ENCODE measurements around the gene PPP1R36. TPM values are rescaled to one million over a fixed set of nuclear protein-coding genes. Genes with fewer than 3 reads are reported as not detected.

Gene PPP1R36
- total RNA-seq, 1 donor from 2014 or later, result 2.4 TPM

DNA sequence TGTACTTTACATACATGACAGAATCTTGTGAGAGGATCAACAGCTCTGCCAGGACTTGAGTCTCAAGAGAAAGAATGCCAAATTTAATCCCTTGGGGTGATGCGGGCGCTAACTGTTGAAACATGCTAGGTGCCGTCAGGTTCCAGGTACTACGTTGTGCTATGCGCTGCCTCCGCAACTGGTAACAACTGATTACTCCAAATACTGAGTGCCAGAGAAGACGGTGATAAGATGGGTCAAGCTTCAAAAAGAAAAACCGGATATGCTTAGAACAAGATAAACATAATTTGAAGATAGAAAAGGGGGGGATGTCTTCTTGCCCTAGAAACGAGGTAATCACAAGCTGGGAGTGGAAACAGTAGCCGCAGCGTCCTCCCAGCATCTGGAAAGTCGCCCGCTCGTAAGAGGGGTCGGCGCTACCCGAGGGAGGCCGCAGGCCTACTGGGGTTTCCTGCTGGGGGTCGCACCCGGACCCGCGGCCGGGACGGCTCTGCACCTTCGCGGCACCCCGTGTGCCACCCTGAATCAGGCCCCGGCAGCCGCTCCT, 46.8 kb upstream of the PPP1R36 start:
- Mint-ChIP-seq H3K4me1 (ENCODE audit: low read depth, unreplicated experiment) (peaks cover 26% of the 10 kb centered on the region), H3K27me3 (ENCODE audit: unreplicated experiment) (peaks cover 13% of the 10 kb centered on the region)
- no peak for DNase-seq

DNA sequence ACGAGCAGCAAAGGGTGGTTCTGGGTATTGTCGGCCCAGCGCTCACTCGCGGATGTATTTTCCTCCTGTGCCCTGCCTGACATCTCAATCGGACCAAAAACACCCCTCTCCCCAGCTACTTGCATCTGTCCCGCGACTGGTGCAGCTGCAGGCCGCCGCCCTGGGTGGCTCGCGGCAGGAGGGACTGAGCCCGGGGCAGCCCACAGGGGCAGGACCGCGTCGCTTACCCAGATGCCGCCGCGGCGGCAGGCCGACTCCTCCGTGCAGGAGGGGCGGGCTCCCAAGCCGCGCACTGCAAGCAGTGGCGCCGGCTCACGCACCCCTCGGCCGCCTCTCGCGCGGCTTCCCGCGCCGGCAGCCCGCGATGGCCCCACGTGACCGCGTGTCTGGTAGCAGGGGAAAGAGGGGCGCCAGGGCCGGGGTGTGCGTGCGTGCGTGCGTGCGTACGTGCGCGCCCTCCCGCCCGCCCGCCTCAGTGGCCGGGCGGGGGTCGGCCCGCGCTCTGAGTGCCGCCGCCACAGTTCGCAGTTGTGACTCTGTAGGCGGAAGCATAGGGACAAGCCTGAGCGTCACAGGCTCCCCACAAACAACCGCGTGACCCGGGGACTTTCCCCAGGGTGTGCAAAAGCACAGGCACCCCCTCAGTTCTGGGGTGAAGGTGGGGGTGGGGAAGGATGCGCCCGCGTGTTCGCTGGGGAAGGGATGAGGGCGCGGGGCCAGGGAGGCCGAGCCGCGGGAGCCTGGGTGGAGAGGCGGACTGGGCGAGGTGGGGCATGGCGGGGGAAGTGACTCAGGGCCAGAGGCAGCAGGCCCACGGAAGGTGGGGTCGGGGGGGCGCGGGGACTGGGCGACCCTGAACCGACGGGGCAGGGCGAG, 46.1 kb upstream of the PPP1R36 start, which contains the start of gene ZBTB25:
Gene ZBTB25, minus strand, starts transcription at position 405 of the 876 bp plus-strand sequence. CDS start 13,305 bp downstream, outside the sequence.
- H3K9me3 Mint-ChIP-seq (ENCODE audit: unreplicated experiment), result peaks cover 14% of the 10 kb centered on the region
- peaks cover 30% of the 10 kb centered on the region for H3K4me1 Mint-ChIP-seq (ENCODE audit: low read depth, unreplicated experiment)

More for the DNA sequence above, 46.8 kb upstream of the PPP1R36 start:
- Mint-ChIP-seq H3K9me3 (ENCODE audit: unreplicated experiment) (peaks cover 14% of the 10 kb centered on the region), H3K4me3 (ENCODE audit: unreplicated experiment) (peak overlapping the region; percentile 96), H3K27ac (ENCODE audit: unreplicated experiment) (peak overlapping the region; percentile 95), H3K36me3 (ENCODE audit: unreplicated experiment) (no peaks in the 10 kb centered on the region)
- TF ChIP-seq CTCF (IDR thresholded peaks at IDR 0.05; ENCODE audit: partially characterized antibody, unreplicated experiment), result no peak

GRCh38 chr14:64504310-64504896, 45.4 kb upstream of the PPP1R36 start, which contains the start of gene ZBTB1:
Gene ZBTB1 (plus strand): TSS chr14:64504770. CDS start chr14:64521505, 16,735 bp downstream.
- no peak for TF ChIP-seq CTCF (IDR thresholded peaks at IDR 0.05; ENCODE audit: partially characterized antibody, unreplicated experiment)
- H3K9me3 Mint-ChIP-seq (ENCODE audit: unreplicated experiment), result peaks cover 14% of the 10 kb centered on the region
- H3K27me3 Mint-ChIP-seq (ENCODE audit: unreplicated experiment), result peaks cover 13% of the 10 kb centered on the region
- DNase-seq, result peak; percentile 85
- peaks cover 30% of the 10 kb centered on the region for H3K4me1 Mint-ChIP-seq (ENCODE audit: low read depth, unreplicated experiment)
- H3K27ac Mint-ChIP-seq (ENCODE audit: unreplicated experiment), result peak within 1 kb of the TSS; percentile 97
- no peaks in the 10 kb centered on the region for H3K36me3 Mint-ChIP-seq (ENCODE audit: unreplicated experiment)
- peak within 1 kb of the TSS; percentile 94 for H3K4me3 Mint-ChIP-seq (ENCODE audit: unreplicated experiment)

More for the DNA sequence above, 46.1 kb upstream of the PPP1R36 start, which contains the start of gene ZBTB25:
- DNase-seq, result peak; percentile 97
- H3K27ac Mint-ChIP-seq (ENCODE audit: unreplicated experiment), result peak within 1 kb of the TSS; percentile 95
- H3K36me3 Mint-ChIP-seq (ENCODE audit: unreplicated experiment), result no peaks in the 10 kb centered on the region
- no peak for TF ChIP-seq CTCF (IDR thresholded peaks at IDR 0.05; ENCODE audit: partially characterized antibody, unreplicated experiment)
- H3K27me3 Mint-ChIP-seq (ENCODE audit: unreplicated experiment), result peaks cover 13% of the 10 kb centered on the region
- peak within 1 kb of the TSS; percentile 96 for H3K4me3 Mint-ChIP-seq (ENCODE audit: unreplicated experiment)

GRCh38 chr14:64504897-64505794, 44.6 kb upstream of the PPP1R36 start:
- Mint-ChIP-seq H3K36me3 (ENCODE audit: unreplicated experiment) (no peaks in the 10 kb centered on the region), H3K4me1 (ENCODE audit: low read depth, unreplicated experiment) (peaks cover 30% of the 10 kb centered on the region), H3K4me3 (ENCODE audit: unreplicated experiment) (peak overlapping the region; percentile 94), H3K27me3 (ENCODE audit: unreplicated experiment) (peaks cover 13% of the 10 kb centered on the region), H3K9me3 (ENCODE audit: unreplicated experiment) (peaks cover 14% of the 10 kb centered on the region), H3K27ac (ENCODE audit: unreplicated experiment) (peak overlapping the region; percentile 97)
- DNase-seq, result peak; percentile 82
- no peak for TF ChIP-seq CTCF (IDR thresholded peaks at IDR 0.05; ENCODE audit: partially characterized antibody, unreplicated experiment)
